Measurements from ENCODE around the gene TLDC2. TPM values are rescaled to one million over a fixed set of nuclear protein-coding genes. Genes with fewer than 3 reads are reported as not detected.

The TLDC2 gene
- total and polyA plus RNA-seq, 2 of the 8 experiments (the other 6 are each of a cell fraction or from before 2014, with no cell fraction given), result 0.29 to 0.34 TPM

- Histone ChIP-seq H2BK120ac (replicated peaks; ENCODE audit: low read depth, low read length) (no peak overlapping the region), H3K14ac (ENCODE audit: insufficient read length) (no peak overlapping the region), H3K36me3 (ENCODE audit: control insufficient read depth in 2 of 4, insufficient read depth in 4 of 4, low read length in 3 of 4) (peaks cover 0 to 4% (median 0%) of the 10 kb centered on the region in 4 experiments; a peak in 1 of 8 replicates), H3K18ac (ENCODE audit: extremely low read depth, low read length) (no peak overlapping the region), H4K91ac (replicated peaks; ENCODE audit: insufficient read length, low read length) (no peak overlapping the region), H3K27ac (ENCODE audit: low read depth, low read length) (no peak overlapping the region), H2BK15ac (ENCODE audit: low read length) (no peak overlapping the region), H2BK5ac (ENCODE audit: low read depth, low read length) (0 out of 2 replicates have a peak overlapping the region, but pooled peaks have one; percentile 37), H3K23me2 (ENCODE audit: low read depth, low read length) (peaks cover 2% of the 10 kb centered on the region; the same call in 1 of the 2 replicates), H2AFZ (ENCODE audit: low read length) (no peak overlapping the region), H3K23ac (ENCODE audit: insufficient read length) (no peak overlapping the region), H2BK20ac (ENCODE audit: low read length) (no peak overlapping the region), H4K20me1 (replicated peaks in 1 of 2; ENCODE audit: control insufficient read depth in 1 of 2, insufficient read depth in 2 of 2, low read length in 2 of 2) (peaks cover 6 to 20% of the 10 kb centered on the region in 2 experiments), H3K4ac (replicated peaks; ENCODE audit: insufficient read length, low read depth, low read length) (no peak overlapping the region), H3K56ac (replicated peaks; ENCODE audit: insufficient read length, low read depth, low read length) (no peak overlapping the region), H3K27me3 (replicated peaks in 1 of 4; ENCODE audit: control insufficient read depth in 3 of 4, extremely low read depth in 1 of 4, insufficient read depth in 3 of 4, low read length in 3 of 4) (no peaks in the 10 kb centered on the region), H3K9me3 (ENCODE audit: insufficient read depth in 2 of 2, low read depth in 1 of 2, low read length in 1 of 2) (peaks cover 3 to 4% of the 10 kb centered on the region in 2 experiments; a peak in 3 of 4 replicates), H4K5ac (ENCODE audit: insufficient read length, low read depth, low read length) (no peak overlapping the region), H3K79me2 (ENCODE audit: control insufficient read depth in 1 of 2, insufficient read depth in 2 of 2, low read length in 2 of 2) (peaks cover 0 to 47% of the 10 kb centered on the region in 2 experiments; a peak in 2 of 4 replicates), H2AK5ac (ENCODE audit: low read depth, low read length) (no peak overlapping the region), H3K4me3 (ENCODE audit: extremely low read depth in 1 of 4, insufficient read depth in 2 of 4, low read depth in 3 of 4, low read length in 4 of 4) (no peak overlapping the region), H3K4me1 (replicated peaks in 1 of 4; ENCODE audit: control insufficient read depth in 3 of 4, insufficient read depth in 4 of 4, low read length in 3 of 4) (peaks cover 0 to 13% (median 10%) of the 10 kb centered on the region in 4 experiments; a peak in 5 of 7 replicates), H2BK12ac (ENCODE audit: low read depth, low read length) (peak overlapping the region; percentile 19; the same call in 1 of the 2 replicates), H3K9ac (replicated peaks in 1 of 4; ENCODE audit: extremely low read depth in 1 of 4, low read depth in 3 of 4, low read length in 3 of 4) (no peak overlapping the region), H4K8ac (ENCODE audit: extremely low read depth, insufficient read depth, low read length) (0 out of 2 replicates have a peak overlapping the region, but pooled peaks have one; percentile 5), H3K4me2 (ENCODE audit: insufficient read depth in 1 of 2, low read depth in 2 of 2, low read length in 2 of 2) (no peak overlapping the region), H3K79me1 (ENCODE audit: low read depth, low read length) (peaks cover 21% of the 10 kb centered on the region)
- ChIA-PET CTCF (ENCODE audit: partially characterized antibody) (interaction anchor here (0.8 to 4.6 kb wide), 16 partner anchors 8 to 455 kb away, joined by 3 to 16 read pairs (median 5); partner anchors contain the start of gene DSN1), POLR2A (ENCODE audit: partially characterized antibody) (interaction anchor here (1.4 to 7.9 kb wide), 5 partner anchors 8 to 30 kb away, joined by 3 to 54 read pairs (median 14); a partner anchor contains a TSS)
- no peak for DNase-seq (ENCODE audit: low read depth in 1 of 2, low spot score in 2 of 2)
- WGBS, 2 experiments (ENCODE audit: extremely low coverage in 1 of 2, insufficient coverage in 1 of 2, insufficient read length in 1 of 2, insufficient replicate concordance in 2 of 2, low coverage in 1 of 2, low lambda C conversion rate in 2 of 2, missing lambda C conversion rate in 1 of 2), result 84% methylated on average over 7 of the region's 7 CpGs; no CpG with 5 or more reads in 1 of the 2 experiments
- no peak for FAIRE-seq
- TF ChIP-seq KDM1A (IDR thresholded peaks at IDR 0.05; ENCODE audit: borderline replicate concordance, low read length), result peak; percentile 81
- TF ChIP-seq FOSL1 (IDR thresholded peaks at IDR 0.05; ENCODE audit: insufficient read depth, low read depth, low read length), result no peak
Measured at GRCh38 chr20:36855241-36855657, 20.7 kb upstream of the TLDC2 start.

Data from H1 (cell line).